Right lobe of liver (tissue), 6 donors: Measurements from ENCODE around the gene HOXA13. TPM values are rescaled to one million over a fixed set of nuclear protein-coding genes. Genes with fewer than 3 reads are reported as not detected.

ENCODE experiments used
- ATAC-seq, 4 donors: fragments of 200-7000 bp; cut with Tn5 transposase; one replicate each; pipeline ENCODE4 v1.9.1; 2020; ENCODE audit warnings: mild to moderate bottlenecking in 4 of 4, moderate library complexity in 4 of 4
- DNase-seq, 3 donors: peaks; one replicate each; pipeline ENCODE4 v3.0.0-alpha.2; 2020
- H3K27ac ChIP-seq, 3 donors: fragments of 200-600 bp; one replicate each; pipeline ENCODE4 v1.8.0; 2022
- H3K27me3 ChIP-seq, 2 donors: fragments of 200-600 bp; one replicate each; pipeline ENCODE4 v1.8.0; 2022
- H3K36me3 ChIP-seq, 4 donors: fragments of 200-600 bp; sonication (generic) in 1 of 4; one replicate each; pipeline versions ENCODE4 v1.5.1 to v1.8.0; 2017 to 2022; ENCODE audit warnings: control low read depth in 1 of 4
- H3K4me1 ChIP-seq, 4 donors: fragments of 200-600 bp; sonication (generic) in 1 of 4; one replicate each; pipeline versions ENCODE4 v1.5.1 to v1.8.0; 2017 to 2022; ENCODE audit warnings: control low read depth in 1 of 4
- H3K4me3 ChIP-seq, 3 donors: fragments of 200-600 bp; one replicate each; pipeline ENCODE4 v1.8.0; 2022
- H3K9me3 ChIP-seq, 4 donors: fragments of 200-600 bp; sonication (generic) in 1 of 4; one replicate each; pipeline versions ENCODE4 v1.5.1 to v1.8.0; 2017 to 2022; ENCODE audit warnings: control low read depth in 1 of 4
- CTCF ChIP-seq, 4 donors: fragments of 200-600 bp in 3 of 4; fragments of 450-650 bp in 1 of 4; IDR thresholded peaks; one replicate each; pipeline versions ENCODE4 v1.5.1 to v1.8.0; 2016 to 2022; ENCODE audit warnings: antibody characterized with exemption in 4 of 4, mild to moderate bottlenecking in 2 of 4
- POLR2A ChIP-seq: fragments of 450-650 bp; IDR thresholded peaks from one replicate; pipeline ENCODE4 v1.6.1; 2017; ENCODE audit warnings: antibody characterized with exemption, mild to moderate bottlenecking
- WGBS: methylation state at CpG from one replicate; pipeline ENCODE4 v1.1.6; 2018; ENCODE audit warnings: low coverage, low lambda C conversion rate; ENCODE audit not compliant: insufficient coverage; ENCODE audit errors: missing lambda C conversion rate; 5-methylcytosine and 5-hydroxymethylcytosine counted together
- intact Hi-C, 2 donors: fragments of 100-400 bp; cut with DNase I; formaldehyde crosslinking; loops; one replicate each; pipeline versions ENCODE4 v1.11.2 to v1.14.1; 2022
- total RNA-seq, 6 experiments: library from RNA; depleted of rRNA in 2 of 6; stranded (reverse); fragments of >200 nt in 2 of 6; fragmentation: NEBNext Ultra II Directional in 3 of 6; extraction: Animal tissue kit (Norgen Biotek cat#: 25700) in 3 of 6; gene quantifications; one replicate each; pipeline versions ENCODE4 v1.1.0 to v1.2.4, GENCODE V29; 2016 to 2023
- donor health status: DM: no; HTN: yes; CAD: no.
- donor health status: DM: no; HTN: no; CAD: no.
- donor health status: DM: no; HTN: no; CAD: no.
- donor health status: DM: no; HTN: yes; CAD: no.
- donor health status: DM: no; HTN: yes; CAD: no.

HOXA13 gene
- total RNA-seq, 6 experiments from 2014 or later = not detected

- peak overlapping the region in 2 of 3 donors; percentile 9 to 31 for H3K4me3 ChIP-seq
- no peaks in the 10 kb centered on the region for H3K9me3 ChIP-seq
- H3K4me1 ChIP-seq = peaks cover 0 to 5% (median 3%) of the 10 kb centered on the region in 4 donors
- ATAC-seq (no peak), DNase-seq (no peak)
- WGBS = 18% methylated on average over 11 of the region's 28 CpGs
- intact Hi-C loops = no loop called here
- peaks cover 18 to 68% of the 10 kb centered on the region in 2 donors for H3K27me3 ChIP-seq
- H3K36me3 ChIP-seq = no peaks in the 10 kb centered on the region
- no peak overlapping the region for H3K27ac ChIP-seq
- TF ChIP-seq CTCF (IDR thresholded peaks at IDR 0.05) = no peak
- TF ChIP-seq POLR2A = no peak
Measured at GRCh38 chr7:27148031-27148755, 51.7 kb downstream of the HOXA13 start.

- peaks cover 0 to 5% (median 3%) of the 10 kb centered on the region in 4 donors for H3K4me1 ChIP-seq
- H3K36me3 ChIP-seq = no peaks in the 10 kb centered on the region
- no peak within 1 kb of the TSS for H3K27ac ChIP-seq
- H3K4me3 ChIP-seq = peak within 1 kb of the TSS in 2 of 3 donors; percentile 9 to 31
- H3K27me3 ChIP-seq = peaks cover 14 to 68% of the 10 kb centered on the region in 2 donors
- ATAC-seq (no peak), DNase-seq (peak in 1 of 3 donors; percentile 54)
- TF ChIP-seq POLR2A = no peak
- TF ChIP-seq CTCF (IDR thresholded peaks at IDR 0.05) = no peak
- intact Hi-C loops = no loop called here
- no peaks in the 10 kb centered on the region for H3K9me3 ChIP-seq
- 13% methylated on average over 31 of the region's 63 CpGs for WGBS
Measured at GRCh38 chr7:27147199-27148030, 52.5 kb downstream of the HOXA13 start, which contains the start of gene HOXA6. TSS of gene HOXA6 (minus strand) at chr7:27147774. CDS start at chr7:27147749, 25 bp downstream.

- H3K4me3 ChIP-seq = no peak overlapping the region
- DNase-seq (peak in 1 of 3 donors; percentile 30), ATAC-seq (no peak)
- peaks cover 14 to 69% of the 10 kb centered on the region in 2 donors for H3K27me3 ChIP-seq
- H3K4me1 ChIP-seq = peaks cover 0 to 5% (median 3%) of the 10 kb centered on the region in 4 donors
- 29% methylated on average over 4 of the region's 5 CpGs for WGBS
- no peak overlapping the region for H3K27ac ChIP-seq
- intact Hi-C loops = no loop called here
- no peak for TF ChIP-seq POLR2A
- TF ChIP-seq CTCF (IDR thresholded peaks at IDR 0.05) = no peak
- H3K36me3 ChIP-seq = no peaks in the 10 kb centered on the region
- H3K9me3 ChIP-seq = no peaks in the 10 kb centered on the region
Measured at GRCh38 chr7:27146491-27147198, 53.2 kb downstream of the HOXA13 start.

GRCh38 chr7:27145914-27146412, 53.9 kb downstream of the HOXA13 start:
- WGBS = 47% methylated on average over 4 of the region's 11 CpGs
- Histone ChIP-seq H3K9me3 (no peaks in the 10 kb centered on the region), H3K4me1 (peaks cover 0 to under 1% (median under 1%) of the 10 kb centered on the region in 4 donors), H3K36me3 (no peaks in the 10 kb centered on the region), H3K27me3 (peaks cover 14 to 69% of the 10 kb centered on the region in 2 donors), H3K27ac (no peak overlapping the region), H3K4me3 (no peak overlapping the region)
- DNase-seq = no peak
- intact Hi-C loops = no loop called here
- TF ChIP-seq CTCF (IDR thresholded peaks at IDR 0.05) (no peak), POLR2A (no peak)
- ATAC-seq = no peak
